Gastroesophageal sphincter (tissue), 4 donors: ENCODE results near the gene GPR15. TPM values are rescaled to one million over a fixed set of nuclear protein-coding genes. Genes with fewer than 3 reads are reported as not detected.

Experiments
- ATAC-seq: fragments of 150-250 bp; one replicate; pipeline ENCODE4 v1.9.1; 2016; ENCODE audit warnings: mild to moderate bottlenecking, moderate library complexity
- H3K27ac ChIP-seq, 4 donors: fragments of 200-600 bp; sonication (generic) in 3 of 4; 1 replicate in 3 of 4; 2 replicates in 1 of 4; pipeline ENCODE4 v1.5.1; 2016 to 2019
- H3K27me3 ChIP-seq: fragments of 200-600 bp; sonication (generic); one replicate; pipeline ENCODE4 v1.5.1; 2019
- H3K36me3 ChIP-seq, 2 donors: fragments of 200-600 bp; sonication (generic); one replicate each; pipeline ENCODE4 v1.5.1; 2019; ENCODE audit warnings: control low read depth in 1 of 2
- H3K4me1 ChIP-seq, 3 donors: fragments of 200-600 bp; sonication (generic); 1 replicate in 2 of 3; 2 replicates in 1 of 3; pipeline ENCODE4 v1.5.1; 2016 to 2019; ENCODE audit warnings: control low read depth in 2 of 3
- H3K4me3 ChIP-seq, 2 donors: fragments of 200-600 bp; sonication (generic); one replicate each; pipeline ENCODE4 v1.5.1; 2019; ENCODE audit warnings: mild to moderate bottlenecking in 1 of 2, moderate library complexity in 1 of 2
- H3K9me3 ChIP-seq, 3 donors: fragments of 200-600 bp; sonication (generic); one replicate each; pipeline ENCODE4 v1.5.1; 2017 to 2019; ENCODE audit warnings: control low read depth in 2 of 3
- CTCF ChIP-seq, 4 experiments: fragments of 200-600 bp in 2 of 4; fragments of 450-650 bp in 2 of 4; sonication (generic) in 1 of 4; IDR thresholded peaks; one replicate each; pipeline ENCODE4 v1.5.1; 2017 to 2019; ENCODE audit warnings: antibody characterized with exemption in 4 of 4, mild to moderate bottlenecking in 2 of 4, moderate library complexity in 2 of 4
- EP300 ChIP-seq: sonication (generic); formaldehyde crosslinking; IDR thresholded peaks from one replicate; pipeline ENCODE4 v1.6.1; 2017; ENCODE audit warnings: antibody characterized with exemption, mild to moderate bottlenecking
- POLR2A ChIP-seq, 2 donors: fragments of 450-650 bp; IDR thresholded peaks; one replicate each; pipeline ENCODE4 v1.6.1; 2017; ENCODE audit warnings: antibody characterized with exemption in 2 of 2, mild to moderate bottlenecking in 2 of 2, moderate library complexity in 1 of 2
- POLR2AphosphoS5 ChIP-seq: sonication (generic); formaldehyde crosslinking; IDR thresholded peaks from one replicate; pipeline ENCODE4 v1.6.1; 2017; ENCODE audit warnings: antibody characterized with exemption
- WGBS, 2 donors: methylation state at CpG; one replicate each; pipeline ENCODE4 v1.1.5; 2018; ENCODE audit warnings: low coverage in 1 of 2; 5-methylcytosine and 5-hydroxymethylcytosine counted together
- total RNA-seq, 4 donors: library from RNA; depleted of rRNA; stranded (reverse); fragments of >200 nt; gene quantifications; one replicate each; pipeline ENCODE4 v1.1.0, GENCODE V29; 2016

GPR15 gene
- total RNA-seq, 4 donors from 2014 or later: not detected

- Histone ChIP-seq H3K4me3 (no peak overlapping the region), H3K27ac (no peak overlapping the region), H3K4me1 (no peaks in the 10 kb centered on the region), H3K27me3 (no peaks in the 10 kb centered on the region), H3K9me3 (no peaks in the 10 kb centered on the region), H3K36me3 (no peaks in the 10 kb centered on the region)
- TF ChIP-seq POLR2AphosphoS5 (no peak), CTCF (IDR thresholded peaks at IDR 0.05) (no peak), EP300 (no peak), POLR2A (IDR thresholded peaks at IDR 0.05) (no peak)
- ATAC-seq: no peak
- 71 to 95% methylated on average over 3 to 7 of the region's 8 CpGs for WGBS, 2 donors
These were observed 1.8 kb upstream of the GPR15 start for GRCh38 chr3:98529856-98530459.

GRCh38 chr3:98530676-98531075 is 1.1 kb upstream of the GPR15 start:
- 76 to 90% methylated on average over 2 of the region's 2 CpGs for WGBS, 2 donors
- Histone ChIP-seq H3K27ac (no peak overlapping the region), H3K27me3 (no peaks in the 10 kb centered on the region), H3K4me1 (no peaks in the 10 kb centered on the region), H3K9me3 (no peaks in the 10 kb centered on the region), H3K36me3 (no peaks in the 10 kb centered on the region), H3K4me3 (no peak overlapping the region)
- TF ChIP-seq CTCF (IDR thresholded peaks at IDR 0.05): no peak
- no peak for TF ChIP-seq EP300
- TF ChIP-seq POLR2AphosphoS5: no peak
- TF ChIP-seq POLR2A (IDR thresholded peaks at IDR 0.05): no peak
- ATAC-seq: no peak

GRCh38 chr3:98532275-98532637 is 478 bp downstream of the GPR15 start:
- no peaks in the 10 kb centered on the region for H3K27me3 ChIP-seq
- ATAC-seq: no peak
- H3K4me1 ChIP-seq: no peaks in the 10 kb centered on the region
- 67 to 100% methylated on average over 2 to 4 of the region's 5 CpGs for WGBS, 2 donors
- no peaks in the 10 kb centered on the region for H3K9me3 ChIP-seq
- H3K27ac ChIP-seq: no peak overlapping the region
- H3K36me3 ChIP-seq: no peaks in the 10 kb centered on the region
- no peak overlapping the region for H3K4me3 ChIP-seq
- TF ChIP-seq EP300 (no peak), POLR2A (IDR thresholded peaks at IDR 0.05) (no peak), POLR2AphosphoS5 (no peak), CTCF (IDR thresholded peaks at IDR 0.05) (no peak)

- no peaks in the 10 kb centered on the region for H3K36me3 ChIP-seq
- no peaks in the 10 kb centered on the region for H3K27me3 ChIP-seq
- H3K9me3 ChIP-seq: no peaks in the 10 kb centered on the region
- WGBS, 2 donors: 72 to 89% methylated on average over 5 to 6 of the region's 6 CpGs
- TF ChIP-seq POLR2AphosphoS5: no peak
- no peak for TF ChIP-seq POLR2A (IDR thresholded peaks at IDR 0.05)
- TF ChIP-seq EP300: no peak
- no peak for TF ChIP-seq CTCF (IDR thresholded peaks at IDR 0.05)
- no peak overlapping the region for H3K4me3 ChIP-seq
- no peak for ATAC-seq
- no peak overlapping the region for H3K27ac ChIP-seq
- H3K4me1 ChIP-seq: no peaks in the 10 kb centered on the region
These were observed 1.2 kb downstream of the GPR15 start for GRCh38 chr3:98532709-98533571.

- no peak for ATAC-seq
- H3K27me3 ChIP-seq: no peaks in the 10 kb centered on the region
- WGBS, 2 donors: 91 to 92% methylated on average over 2 of the region's 2 CpGs
- no peaks in the 10 kb centered on the region for H3K4me1 ChIP-seq
- TF ChIP-seq CTCF (IDR thresholded peaks at IDR 0.05): no peak
- no peak for TF ChIP-seq EP300
- TF ChIP-seq POLR2A (IDR thresholded peaks at IDR 0.05): no peak
- no peak for TF ChIP-seq POLR2AphosphoS5
- no peaks in the 10 kb centered on the region for H3K36me3 ChIP-seq
- no peak overlapping the region for H3K4me3 ChIP-seq
- H3K27ac ChIP-seq: no peak overlapping the region
- H3K9me3 ChIP-seq: no peaks in the 10 kb centered on the region
These were observed 2.4 kb downstream of the GPR15 start for GRCh38 chr3:98534168-98534567.
